Breast epithelium (tissue), 3 donors: ENCODE data around the gene CCDC148.
"Not testable (repeated sequence)": the region's sequence is repeated elsewhere in the genome, so short reads cannot be mapped to it uniquely, and the experiment has no call there.

ENCODE experiments used
- POLR2A ChIP-seq: fragments of 450-650 bp; IDR thresholded peaks from one replicate; pipeline ENCODE4 v1.6.1; 2016; ENCODE audit warnings: antibody characterized with exemption, mild to moderate bottlenecking, moderate library complexity
- TF ChIP-seq, protein P1 (sequence below), 3 donors: fragments of 450-650 bp; IDR thresholded peaks; one replicate each; pipeline ENCODE4 v1.5.1; 2016 to 2017; ENCODE audit warnings: antibody characterized with exemption in 3 of 3, mild to moderate bottlenecking in 3 of 3, moderate library complexity in 3 of 3

DNA sequence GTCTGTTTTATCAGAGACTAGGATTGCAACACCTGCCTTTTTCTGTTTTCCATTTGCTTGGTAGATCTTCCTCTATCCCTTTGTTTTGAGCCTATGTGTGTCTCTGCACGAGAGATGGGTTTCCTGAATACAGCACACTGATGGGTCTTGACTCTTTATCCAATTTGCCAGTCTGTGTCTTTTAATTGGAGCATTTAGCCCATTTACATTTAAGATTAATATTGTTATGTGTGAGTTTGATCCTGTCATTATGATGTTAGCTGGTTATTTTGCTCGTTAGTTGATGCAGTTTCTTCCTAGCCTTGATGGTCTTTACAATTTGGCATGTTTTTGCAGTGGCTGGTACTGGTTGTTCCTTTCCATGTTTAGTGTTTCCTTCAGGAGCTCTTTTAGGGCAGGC is 124.8 kb downstream of the CCDC148 start:
- TF ChIP-seq, protein P1, sequence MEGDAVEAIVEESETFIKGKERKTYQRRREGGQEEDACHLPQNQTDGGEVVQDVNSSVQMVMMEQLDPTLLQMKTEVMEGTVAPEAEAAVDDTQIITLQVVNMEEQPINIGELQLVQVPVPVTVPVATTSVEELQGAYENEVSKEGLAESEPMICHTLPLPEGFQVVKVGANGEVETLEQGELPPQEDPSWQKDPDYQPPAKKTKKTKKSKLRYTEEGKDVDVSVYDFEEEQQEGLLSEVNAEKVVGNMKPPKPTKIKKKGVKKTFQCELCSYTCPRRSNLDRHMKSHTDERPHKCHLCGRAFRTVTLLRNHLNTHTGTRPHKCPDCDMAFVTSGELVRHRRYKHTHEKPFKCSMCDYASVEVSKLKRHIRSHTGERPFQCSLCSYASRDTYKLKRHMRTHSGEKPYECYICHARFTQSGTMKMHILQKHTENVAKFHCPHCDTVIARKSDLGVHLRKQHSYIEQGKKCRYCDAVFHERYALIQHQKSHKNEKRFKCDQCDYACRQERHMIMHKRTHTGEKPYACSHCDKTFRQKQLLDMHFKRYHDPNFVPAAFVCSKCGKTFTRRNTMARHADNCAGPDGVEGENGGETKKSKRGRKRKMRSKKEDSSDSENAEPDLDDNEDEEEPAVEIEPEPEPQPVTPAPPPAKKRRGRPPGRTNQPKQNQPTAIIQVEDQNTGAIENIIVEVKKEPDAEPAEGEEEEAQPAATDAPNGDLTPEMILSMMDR (IDR thresholded peaks at IDR 0.05): not testable (repeated sequence)
- not testable (repeated sequence) for TF ChIP-seq POLR2A
